WTC11 (cell line): ENCODE results near the gene CDK6.

ENCODE experiments used
- ATF1 ChIP-seq: sonication (generic); formaldehyde crosslinking; IDR thresholded peaks from 2 replicates; pipeline ENCODE4 v1.8.1; 2023; ENCODE audit warnings: mild to moderate bottlenecking, moderate library complexity, missing genetic modification reagents
- CREM ChIP-seq: sonication (generic); formaldehyde crosslinking; IDR thresholded peaks from 2 replicates; pipeline ENCODE4 v1.8.1; 2022; ENCODE audit warnings: mild to moderate bottlenecking, missing genetic modification reagents, moderate library complexity
- CTCF ChIP-seq: fragments of 200-600 bp; IDR thresholded peaks from 2 replicates; pipeline ENCODE4 v1.8.0; 2022; ENCODE audit warnings: antibody characterized with exemption
- GABPB1 ChIP-seq: sonication (generic); formaldehyde crosslinking; IDR thresholded peaks from 2 replicates; pipeline ENCODE4 v1.8.1; 2023; ENCODE audit warnings: mild to moderate bottlenecking, missing genetic modification reagents
- MAX ChIP-seq: sonication (generic); formaldehyde crosslinking; IDR thresholded peaks from 2 replicates; pipeline ENCODE4 v1.8.0; 2022; ENCODE audit warnings: mild to moderate bottlenecking, missing genetic modification reagents
- MLX ChIP-seq: sonication (generic); formaldehyde crosslinking; IDR thresholded peaks from 2 replicates; pipeline ENCODE4 v1.8.1; 2023; ENCODE audit warnings: mild to moderate bottlenecking, missing genetic modification reagents, moderate library complexity
- SP1 ChIP-seq: sonication (generic); formaldehyde crosslinking; conservative IDR thresholded peaks from 2 replicates; pipeline ENCODE4 v1.8.1; 2022; ENCODE audit warnings: missing genetic modification reagents
- ZNF232 ChIP-seq: sonication (generic); formaldehyde crosslinking; IDR thresholded peaks from 2 replicates; pipeline ENCODE4 v1.8.0; 2022; ENCODE audit warnings: mild to moderate bottlenecking, missing genetic modification reagents
- ZNF263 ChIP-seq: sonication (generic); formaldehyde crosslinking; IDR thresholded peaks from 2 replicates; pipeline ENCODE4 v1.8.1; 2022; ENCODE audit warnings: low read depth, mild to moderate bottlenecking, moderate library complexity, missing genetic modification reagents

- TF ChIP-seq GABPB1 (CRISPR knock-in tag) (no peak), CREM (no peak), MAX (no peak), ATF1 (CRISPR knock-in tag) (no peak), MLX (CRISPR knock-in tag) (no peak), ZNF263 (CRISPR knock-in tag) (no peak), CTCF (no peak), SP1 (CRISPR knock-in tag) (no peak), ZNF232 (CRISPR knock-in tag) (no peak)
Observed at GRCh38 chr7:92639966-92640365, 196.4 kb downstream of the CDK6 start.
